GM20000 (cell line): ENCODE results near the gene HIVEP1.

Experiments
- DNase-seq: peaks from one replicate; pipeline ENCODE4 v3.0.0; 2012; ENCODE audit warnings: low spot score
- TF ChIP-seq, protein P1 (sequence below): IDR thresholded peaks from 2 replicates; pipeline ENCODE4 v1.5.1; 2012; ENCODE audit warnings: mild to moderate bottlenecking, control low read depth; ENCODE audit errors: extremely low read depth, missing control alignments

The HIVEP1 gene

DNA sequence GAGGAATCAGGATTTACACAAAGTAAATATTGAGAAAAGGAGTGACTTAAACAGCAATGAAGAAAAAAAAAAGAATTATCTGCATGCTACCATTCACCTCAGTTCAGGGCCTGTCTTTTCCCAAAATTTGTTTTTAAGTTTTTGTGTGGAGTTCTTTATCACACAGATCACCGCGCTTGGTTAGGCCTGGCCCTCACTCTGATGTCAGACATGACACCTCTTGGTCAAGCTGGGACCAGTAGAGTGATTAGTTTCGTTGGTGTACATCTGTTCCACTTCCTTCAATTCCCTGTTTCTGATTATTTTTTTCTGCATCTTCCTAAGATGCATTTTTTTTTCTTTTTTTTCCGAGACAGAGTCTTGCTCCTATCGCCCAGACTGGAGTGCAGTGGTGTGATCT lies 34.9 kb upstream of the HIVEP1 start:
- DNase-seq: no peak
- TF ChIP-seq, protein P1, sequence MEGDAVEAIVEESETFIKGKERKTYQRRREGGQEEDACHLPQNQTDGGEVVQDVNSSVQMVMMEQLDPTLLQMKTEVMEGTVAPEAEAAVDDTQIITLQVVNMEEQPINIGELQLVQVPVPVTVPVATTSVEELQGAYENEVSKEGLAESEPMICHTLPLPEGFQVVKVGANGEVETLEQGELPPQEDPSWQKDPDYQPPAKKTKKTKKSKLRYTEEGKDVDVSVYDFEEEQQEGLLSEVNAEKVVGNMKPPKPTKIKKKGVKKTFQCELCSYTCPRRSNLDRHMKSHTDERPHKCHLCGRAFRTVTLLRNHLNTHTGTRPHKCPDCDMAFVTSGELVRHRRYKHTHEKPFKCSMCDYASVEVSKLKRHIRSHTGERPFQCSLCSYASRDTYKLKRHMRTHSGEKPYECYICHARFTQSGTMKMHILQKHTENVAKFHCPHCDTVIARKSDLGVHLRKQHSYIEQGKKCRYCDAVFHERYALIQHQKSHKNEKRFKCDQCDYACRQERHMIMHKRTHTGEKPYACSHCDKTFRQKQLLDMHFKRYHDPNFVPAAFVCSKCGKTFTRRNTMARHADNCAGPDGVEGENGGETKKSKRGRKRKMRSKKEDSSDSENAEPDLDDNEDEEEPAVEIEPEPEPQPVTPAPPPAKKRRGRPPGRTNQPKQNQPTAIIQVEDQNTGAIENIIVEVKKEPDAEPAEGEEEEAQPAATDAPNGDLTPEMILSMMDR: no peak

DNA sequence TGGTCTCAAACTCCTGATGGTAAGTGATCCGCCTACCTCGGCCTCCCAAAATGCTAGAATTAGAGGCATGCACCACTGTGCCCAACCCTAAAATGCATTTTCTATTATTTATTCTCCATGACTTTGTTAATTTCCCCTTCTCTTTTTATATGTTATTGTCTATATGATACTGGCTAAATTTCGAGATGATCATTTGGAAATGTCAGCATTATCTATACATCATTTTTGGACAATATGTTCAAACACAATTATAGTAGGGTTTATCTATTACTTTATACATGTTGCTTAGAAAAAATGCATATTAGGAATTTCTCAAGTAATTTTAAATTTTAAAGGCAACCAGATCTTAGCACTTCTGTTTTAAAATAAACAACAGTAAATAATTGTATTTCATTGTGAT lies 34.4 kb upstream of the HIVEP1 start:
- TF ChIP-seq, protein P1: no peak
- DNase-seq: no peak

DNA sequence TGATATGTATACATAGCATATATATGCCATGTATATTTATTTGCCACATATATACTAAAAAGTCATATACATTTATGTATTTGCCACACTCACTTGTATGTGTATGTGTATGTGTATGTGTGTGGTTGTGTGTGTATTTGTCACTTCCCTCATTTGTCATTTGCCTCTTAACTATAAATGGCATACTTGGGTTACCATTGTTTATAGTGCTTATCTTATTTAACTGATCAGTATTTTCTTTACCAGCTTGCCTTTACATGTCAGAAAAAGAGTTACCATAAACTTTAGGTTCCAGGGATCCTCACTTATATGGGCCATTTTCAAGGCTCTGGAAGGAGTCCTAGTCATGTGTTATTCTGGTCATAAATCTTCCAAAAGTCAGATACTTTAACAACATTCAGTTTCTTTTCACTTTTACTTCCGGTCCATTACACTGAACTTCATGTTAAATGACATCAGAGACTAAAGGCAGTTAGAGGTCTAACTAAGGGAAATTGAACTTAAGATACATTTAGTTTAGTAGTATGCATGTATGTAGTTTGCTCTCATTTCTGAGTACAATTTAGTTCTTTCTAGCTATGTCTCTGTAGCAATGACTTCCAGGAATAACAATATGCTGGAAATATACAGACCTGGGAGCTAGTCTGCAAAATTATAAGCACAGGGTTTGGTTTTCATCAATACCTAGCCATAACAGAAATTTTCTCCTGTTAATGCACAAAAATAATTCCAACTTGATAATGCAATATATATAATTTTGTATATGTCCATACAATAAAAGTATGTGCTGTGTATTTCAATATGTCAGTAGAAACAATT lies 33.7 kb upstream of the HIVEP1 start:
- TF ChIP-seq, protein P1: no peak
- DNase-seq: peak; percentile 25

DNA sequence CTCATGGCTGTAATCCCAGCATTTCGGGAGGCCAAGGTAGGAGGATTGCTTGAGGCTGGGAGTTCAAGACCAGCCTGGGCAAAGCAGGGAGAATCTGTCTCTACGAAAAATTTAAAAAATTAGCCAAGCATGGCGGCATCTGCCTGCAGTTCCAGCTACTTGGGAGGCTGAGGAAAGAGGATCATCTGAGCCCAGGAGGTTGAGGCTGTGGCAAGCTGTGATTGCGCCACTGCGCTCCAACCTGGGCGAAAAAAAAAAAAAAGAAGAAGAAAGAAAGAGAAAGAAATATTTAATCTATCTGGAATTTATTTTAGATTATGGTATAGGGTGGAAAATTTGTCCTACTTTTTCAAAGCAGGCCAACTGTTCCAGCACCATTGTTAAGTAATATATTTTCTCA lies 32.2 kb upstream of the HIVEP1 start:
- TF ChIP-seq, protein P1: no peak

DNA sequence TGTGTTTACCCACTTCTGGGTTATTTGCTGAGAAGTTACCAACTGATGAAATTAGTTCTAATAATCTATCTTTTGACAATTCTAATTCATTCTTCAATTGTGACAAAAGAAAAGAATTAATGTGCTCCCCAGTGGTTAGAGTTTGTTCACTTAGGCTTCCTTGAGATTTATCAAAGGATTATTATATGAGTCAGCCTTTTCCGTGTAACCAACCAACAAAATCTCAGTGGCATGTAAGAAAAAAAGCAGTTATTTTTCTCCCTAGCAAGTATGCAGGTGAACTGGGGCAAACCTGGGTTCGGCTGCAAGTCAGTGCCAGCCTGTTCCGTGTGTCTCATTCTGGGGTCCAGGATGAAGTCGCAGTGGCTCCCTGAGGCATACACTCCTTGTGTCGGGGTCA lies 28.8 kb upstream of the HIVEP1 start:
- no peak for DNase-seq
- TF ChIP-seq, protein P1: no peak

More for the DNA sequence above, 32.2 kb upstream of the HIVEP1 start:
- no peak for DNase-seq

DNA sequence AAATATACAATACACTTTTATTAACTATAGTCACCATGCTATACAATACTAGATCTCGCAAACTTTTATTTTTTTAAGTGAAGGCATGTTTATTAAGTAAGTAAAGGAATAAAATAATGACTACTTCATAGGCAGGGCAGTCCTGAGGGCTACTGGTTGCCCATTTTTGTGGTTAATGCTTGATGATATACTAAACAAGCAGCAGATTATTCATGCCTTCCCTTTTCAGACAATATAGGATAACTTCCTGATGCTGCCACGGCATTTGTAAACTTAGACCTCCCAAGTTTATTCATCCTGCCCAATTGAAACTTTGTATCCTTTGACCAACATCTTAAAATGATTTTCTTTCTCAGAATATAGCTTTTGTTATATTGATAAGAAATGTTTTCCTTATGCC lies 24.7 kb upstream of the HIVEP1 start:
- TF ChIP-seq, protein P1: no peak
- DNase-seq: no peak

DNA sequence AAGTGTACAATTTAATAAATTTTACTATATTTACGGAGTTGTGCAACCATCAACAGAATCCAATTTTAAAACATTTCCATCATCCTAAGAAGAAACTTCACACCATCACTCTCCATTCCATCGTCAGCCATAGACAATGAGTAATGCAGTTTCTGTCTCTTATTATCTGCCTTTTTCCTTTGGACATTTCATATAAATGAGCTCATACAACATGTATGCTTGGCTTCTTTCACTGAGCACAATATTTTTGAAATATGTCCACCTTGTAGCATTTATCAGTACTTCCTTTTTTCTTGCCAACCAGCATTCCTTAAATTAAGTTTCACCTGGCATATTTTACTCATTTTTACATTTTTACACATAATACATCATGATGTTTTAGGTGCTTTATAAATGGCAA lies 22.7 kb upstream of the HIVEP1 start:
- TF ChIP-seq, protein P1: no peak
- DNase-seq: no peak
